C4-2B (cell line): ENCODE measurements around the gene PDCD10.

Source experiments
- CTCF ChIP-seq: fragments of 450-650 bp; conservative IDR thresholded peaks from 2 replicates; pipeline ENCODE4 v1.5.1; 2017; ENCODE audit warnings: mild to moderate bottlenecking
- ZFX ChIP-seq: fragments of 450-650 bp; IDR thresholded peaks from 2 replicates; pipeline ENCODE4 v1.6.1; 2017

GRCh38 chr3:167761302-167761701 is 26.6 kb upstream of the PDCD10 start:
- no peak for TF ChIP-seq CTCF
- TF ChIP-seq ZFX = no peak
